HG02840 (cell line): Measurements from ENCODE around the gene ADAT3.

Experiments
- ATAC-seq: cut with Tn5 transposase; IDR thresholded peaks from one replicate; pipeline ENCODE4 v1.9.1; 2021; ENCODE audit warnings: mild to moderate bottlenecking, moderate library complexity, moderate number of reproducible peaks; ENCODE audit not compliant: unreplicated experiment, low FRiP score

Gene ADAT3

GRCh38 chr19:1905110-1905862 lies at the start of gene ADAT3, which contains the start of gene SCAMP4:
Gene ADAT3 (plus strand): TSS chr19:1905399. CDS start chr19:1912048, 6,649 bp downstream.
Gene SCAMP4 (plus strand): TSS chr19:1905399. CDS start chr19:1915020, 9,621 bp downstream.
- peak; percentile 70 for ATAC-seq

GRCh38 chr19:1855828-1856255 lies 49.4 kb upstream of the ADAT3 start:
- ATAC-seq: no peak

- ATAC-seq: no peak
Measured at GRCh38 chr19:1856345-1856697, 48.9 kb upstream of the ADAT3 start.

DNA sequence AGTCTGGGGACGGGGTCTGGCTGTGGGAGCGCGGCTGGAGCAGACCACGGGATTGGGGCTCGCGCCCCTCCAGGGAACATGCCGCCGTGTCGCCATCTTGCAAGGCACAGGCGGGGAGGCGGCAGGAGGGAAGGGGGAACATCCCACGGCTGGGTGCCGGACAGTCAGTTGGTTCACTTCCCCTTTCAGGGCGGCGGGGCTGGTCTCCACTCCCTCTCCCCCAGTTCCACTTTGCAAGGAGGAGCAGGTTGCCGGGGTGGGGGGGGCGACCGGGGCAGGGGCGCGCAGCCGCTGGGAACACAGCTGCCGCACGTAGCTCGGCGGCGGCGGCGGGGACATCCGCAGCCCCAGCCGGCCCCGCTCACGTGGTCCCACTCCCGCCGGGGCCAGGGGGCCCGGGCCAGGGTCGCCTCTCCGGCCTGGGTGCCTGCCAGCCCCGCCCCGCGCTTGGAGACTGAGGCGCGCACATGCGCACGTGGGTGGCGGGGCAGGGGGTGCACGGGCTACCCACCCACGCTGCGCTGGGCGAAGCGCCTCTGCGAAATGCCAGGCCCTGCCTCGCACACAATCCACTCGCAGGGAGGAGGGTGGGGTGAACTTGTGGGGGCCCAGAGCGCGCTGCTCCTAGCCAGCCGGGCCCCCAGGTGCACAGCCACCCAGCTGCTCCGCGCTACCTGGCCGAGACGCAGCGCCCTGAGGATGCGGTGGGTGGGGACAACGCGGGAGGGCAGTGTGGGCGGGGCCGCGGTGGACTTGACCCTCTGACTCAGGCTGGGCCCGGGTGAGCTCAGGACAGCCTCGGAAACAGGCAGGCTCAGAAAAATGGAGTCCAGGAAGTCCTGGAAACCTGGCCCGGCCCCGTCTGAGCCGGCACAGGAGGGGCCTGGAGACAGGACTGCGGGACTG lies 48.2 kb upstream of the ADAT3 start:
- ATAC-seq: no peak

DNA sequence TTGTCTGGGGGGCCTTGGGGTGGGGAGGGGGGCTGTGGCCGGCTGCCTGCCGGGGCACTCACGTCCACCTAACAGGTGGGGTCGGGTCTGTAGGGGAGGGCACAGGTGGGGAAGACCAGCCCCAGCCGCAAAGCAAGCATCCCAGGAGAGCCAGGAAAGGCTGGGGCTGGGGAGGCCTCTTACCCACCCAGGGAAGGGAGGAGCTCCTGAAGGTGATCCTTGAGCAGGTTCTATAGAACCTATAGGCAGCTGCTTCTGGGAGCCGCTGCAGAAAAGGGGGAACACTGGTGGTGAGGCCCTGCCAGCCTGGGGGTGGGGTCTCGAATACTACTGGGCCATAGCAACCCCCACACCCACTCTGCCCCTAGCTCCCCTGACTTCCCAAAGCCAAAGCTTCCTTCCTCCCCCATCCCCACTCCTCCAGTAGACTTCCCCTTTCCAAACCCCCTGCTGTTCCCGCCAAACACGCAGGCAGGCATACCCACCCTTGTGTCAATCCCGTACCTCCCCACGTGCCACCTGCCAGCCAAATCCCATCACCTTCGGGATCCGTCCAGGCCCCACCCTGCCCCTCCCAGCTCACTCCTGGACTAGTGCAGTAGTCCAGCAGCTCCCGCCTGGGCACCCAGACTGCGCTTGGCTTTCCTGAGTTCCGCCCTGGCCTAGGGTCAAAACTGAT lies 47.4 kb upstream of the ADAT3 start:
- no peak for ATAC-seq

- ATAC-seq: no peak
Measured at GRCh38 chr19:1858412-1859081, 46.7 kb upstream of the ADAT3 start.

GRCh38 chr19:1859331-1859781 lies 45.8 kb upstream of the ADAT3 start:
- ATAC-seq: no peak

GRCh38 chr19:1860042-1860775 lies 45.0 kb upstream of the ADAT3 start:
- no peak for ATAC-seq

- ATAC-seq: no peak
Measured at GRCh38 chr19:1860821-1861598, 44.2 kb upstream of the ADAT3 start.

GRCh38 chr19:1861599-1862031 lies 43.6 kb upstream of the ADAT3 start:
- ATAC-seq: no peak

DNA sequence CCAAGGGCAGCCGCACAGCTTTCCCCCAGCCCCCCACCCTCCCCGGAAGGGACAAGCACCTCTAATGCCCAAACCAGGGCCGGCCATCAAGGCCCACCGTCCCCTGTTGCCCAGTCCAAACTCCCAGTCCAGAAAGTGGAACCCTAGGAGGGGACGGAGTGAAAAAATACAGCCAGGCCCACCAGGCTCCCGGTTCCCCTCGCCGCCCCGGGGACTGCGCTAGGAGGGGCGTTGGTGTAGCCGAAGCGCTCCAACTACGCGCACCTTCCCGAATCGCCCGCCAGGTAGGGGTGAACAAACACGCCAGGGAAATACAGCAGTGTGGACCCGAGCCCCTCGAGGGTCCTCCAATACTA lies 43.2 kb upstream of the ADAT3 start:
- ATAC-seq: no peak

- peak; percentile 16 for ATAC-seq
Measured at GRCh38 chr19:1862424-1863327, 42.5 kb upstream of the ADAT3 start.

GRCh38 chr19:1863328-1863637 lies 41.9 kb upstream of the ADAT3 start, which contains the start of gene KLF16:
Gene KLF16 (minus strand): TSS chr19:1863579. CDS start chr19:1863497, 82 bp downstream.
- ATAC-seq: no peak

GRCh38 chr19:1863638-1864479 lies 41.3 kb upstream of the ADAT3 start:
- ATAC-seq: peak; percentile 53

DNA sequence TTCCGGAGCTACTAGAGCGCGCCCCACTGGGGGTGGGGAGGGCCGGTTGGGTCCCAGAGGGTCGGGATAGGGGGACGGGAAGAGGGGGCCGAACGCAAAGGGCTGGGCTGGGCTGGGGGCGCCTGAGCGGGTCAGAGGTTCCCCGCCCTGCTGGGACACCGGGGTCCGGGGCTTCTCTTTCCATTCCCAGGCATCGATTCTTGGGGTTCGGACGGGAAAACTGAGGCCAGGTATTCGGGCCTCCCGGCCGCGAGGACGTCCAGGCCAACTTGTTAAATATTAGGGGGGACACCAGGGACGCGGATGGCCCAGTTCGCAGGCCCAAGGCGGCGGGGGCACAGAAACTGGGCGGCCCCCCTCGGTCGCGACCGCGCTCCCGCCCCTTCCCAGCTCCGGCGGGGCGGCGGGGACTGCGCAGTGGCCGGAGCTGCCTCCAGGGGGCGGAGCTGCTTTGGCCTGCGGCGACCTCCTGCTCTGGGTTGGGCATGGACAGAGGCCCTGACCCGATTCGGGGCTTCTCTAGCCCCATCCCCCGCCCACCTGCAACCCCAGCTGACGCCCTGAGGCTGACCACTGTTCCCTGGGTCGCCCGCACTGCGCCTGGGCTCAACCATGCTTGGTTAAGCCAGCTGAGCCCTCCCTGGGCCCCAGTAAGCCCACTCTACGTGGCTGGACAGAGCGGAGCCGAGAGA lies 40.6 kb upstream of the ADAT3 start:
- ATAC-seq: no peak

GRCh38 chr19:1865172-1866010 lies 39.8 kb upstream of the ADAT3 start:
- ATAC-seq: no peak
